RPMI8226 (cell line): ENCODE results near the gene EXOC5.
"Not testable (repeated sequence)": the region's sequence is repeated elsewhere in the genome, so short reads cannot be mapped to it uniquely, and the experiment has no call there.

ENCODE experiments used
- DNase-seq: peaks from one replicate; pipeline ENCODE4 v3.0.0-alpha.2; 2015

The EXOC5 gene

GRCh38 chr14:57246933-57247657 is 21.6 kb downstream of the EXOC5 start:
- no peak for DNase-seq

GRCh38 chr14:57245941-57246340 is 22.8 kb downstream of the EXOC5 start:
- no peak for DNase-seq

- no peak for DNase-seq
Measured at GRCh38 chr14:57244106-57244505, 24.6 kb downstream of the EXOC5 start.

GRCh38 chr14:57243320-57243719 is 25.4 kb downstream of the EXOC5 start:
- DNase-seq, result no peak

DNA sequence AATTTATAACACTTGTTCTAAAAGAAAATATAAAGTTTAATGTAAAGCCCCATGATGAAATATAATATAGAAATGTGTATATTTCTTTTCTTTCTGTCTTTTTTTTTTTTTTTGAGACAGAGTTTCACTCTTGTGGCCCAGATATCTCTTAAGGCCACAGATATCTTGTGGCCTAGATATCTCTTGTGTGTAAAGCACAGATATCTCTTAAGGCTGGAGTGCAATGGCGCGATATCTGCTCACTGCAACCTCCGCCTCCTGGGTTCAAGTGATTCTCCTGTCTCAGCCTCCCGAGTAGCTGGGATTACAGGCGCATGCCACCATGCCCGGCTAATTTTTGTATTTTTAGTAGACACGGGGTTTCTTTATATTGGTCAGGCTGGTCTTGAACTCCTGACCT is 28.6 kb downstream of the EXOC5 start:
- DNase-seq, result not testable (repeated sequence)

DNA sequence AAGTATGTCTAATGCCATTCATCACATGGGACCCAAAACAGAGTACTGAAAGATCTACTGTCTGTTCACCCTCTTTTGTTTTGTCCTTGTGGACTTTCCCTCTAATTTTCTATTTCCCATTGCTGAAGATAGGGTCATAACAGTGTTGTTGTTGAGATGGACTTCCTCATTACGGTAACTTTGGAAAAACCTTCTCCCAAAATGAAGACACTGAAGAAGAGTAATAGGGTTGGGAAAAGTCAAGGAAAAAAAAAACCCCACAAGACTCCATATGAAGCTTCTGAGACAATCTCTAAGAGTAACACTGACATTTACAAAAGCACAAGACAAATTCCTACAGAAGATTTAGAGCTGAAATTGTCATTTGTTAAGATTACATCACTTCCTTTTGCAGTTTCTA is 36.7 kb downstream of the EXOC5 start:
- no peak for DNase-seq

- DNase-seq, result not testable (repeated sequence)
Measured at GRCh38 chr14:57228320-57228719, 40.4 kb downstream of the EXOC5 start.

DNA sequence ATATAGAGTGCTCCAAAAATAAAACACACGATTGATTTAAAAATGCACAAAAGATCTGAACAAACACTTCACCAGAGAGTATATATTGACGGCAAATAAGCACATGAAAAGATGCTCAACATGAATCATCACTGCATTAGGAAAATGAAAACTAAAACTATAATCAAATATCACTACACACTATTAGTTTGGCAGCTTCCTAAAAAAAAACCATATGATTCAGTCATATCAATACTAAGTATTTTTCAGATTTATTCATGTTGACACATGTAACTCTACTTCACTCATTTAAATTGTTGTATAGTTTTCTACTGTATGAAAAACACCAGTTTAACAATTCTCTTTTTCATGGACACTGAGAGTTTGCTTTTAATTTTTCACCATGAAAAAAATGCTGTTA is 41.6 kb downstream of the EXOC5 start:
- no peak for DNase-seq

GRCh38 chr14:57221931-57222330 is 46.8 kb downstream of the EXOC5 start:
- DNase-seq, result no peak

- DNase-seq, result no peak
Measured at GRCh38 chr14:57212919-57213318, 55.8 kb downstream of the EXOC5 start.

- no peak for DNase-seq
Measured at GRCh38 chr14:57209561-57209960, 59.1 kb downstream of the EXOC5 start.

DNA sequence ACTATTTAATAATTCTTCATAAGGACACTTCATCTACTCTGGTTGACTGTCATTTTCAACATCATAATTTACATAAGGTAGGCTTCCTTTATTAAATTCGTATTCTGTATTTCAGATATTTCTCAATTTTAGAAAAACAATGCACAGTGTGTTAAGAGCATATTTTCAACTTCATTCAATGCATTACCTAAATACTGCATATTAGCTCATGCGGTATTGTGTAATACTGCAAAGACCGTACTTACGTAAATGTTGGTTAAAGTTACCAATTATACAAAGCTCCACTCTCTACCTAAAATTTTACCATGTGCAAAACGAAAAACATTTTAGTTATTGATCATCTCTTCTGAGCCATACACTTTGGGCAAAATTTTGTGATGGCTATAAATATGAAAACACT is 62.8 kb downstream of the EXOC5 start:
- DNase-seq, result no peak

DNA sequence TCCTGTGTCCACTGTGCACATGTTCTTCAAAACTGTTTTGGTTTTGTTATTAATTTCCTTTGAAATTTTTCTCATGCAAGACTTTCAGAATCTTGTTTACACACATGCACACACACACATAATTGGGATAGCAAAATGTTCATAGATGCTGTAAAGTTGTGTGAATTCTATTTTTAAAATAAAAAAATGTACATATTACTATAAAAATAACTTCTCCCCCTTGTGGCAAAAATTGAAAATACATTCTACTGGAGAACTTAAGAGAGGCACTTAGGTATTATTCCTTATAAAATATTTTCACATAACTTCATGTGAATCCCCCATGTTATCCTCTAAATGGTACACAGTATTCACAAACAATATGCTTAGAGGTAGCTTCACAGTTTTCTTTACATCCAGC is 66.0 kb downstream of the EXOC5 start:
- DNase-seq, result not testable (repeated sequence)

DNA sequence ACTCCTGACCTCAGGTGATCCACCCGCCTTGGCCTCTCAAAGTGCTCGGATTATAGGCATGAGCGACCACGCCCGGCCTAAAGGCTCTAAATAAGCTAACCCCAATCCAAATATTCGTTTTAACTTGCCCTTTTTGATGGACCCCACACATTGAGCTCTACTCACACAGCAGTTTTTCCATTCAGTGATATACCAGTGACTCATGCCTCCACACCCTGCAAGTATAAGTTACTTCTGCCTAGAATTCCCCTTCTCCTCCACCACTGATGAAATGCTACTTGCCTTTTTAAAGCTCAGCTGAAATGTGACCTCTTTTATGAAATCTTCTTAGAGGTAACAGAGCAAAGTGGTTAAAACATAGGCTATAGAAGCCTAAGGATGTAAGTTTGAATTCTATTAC is 68.8 kb downstream of the EXOC5 start:
- no peak for DNase-seq

GRCh38 chr14:57189070-57189469 is 79.6 kb downstream of the EXOC5 start:
- no peak for DNase-seq

DNA sequence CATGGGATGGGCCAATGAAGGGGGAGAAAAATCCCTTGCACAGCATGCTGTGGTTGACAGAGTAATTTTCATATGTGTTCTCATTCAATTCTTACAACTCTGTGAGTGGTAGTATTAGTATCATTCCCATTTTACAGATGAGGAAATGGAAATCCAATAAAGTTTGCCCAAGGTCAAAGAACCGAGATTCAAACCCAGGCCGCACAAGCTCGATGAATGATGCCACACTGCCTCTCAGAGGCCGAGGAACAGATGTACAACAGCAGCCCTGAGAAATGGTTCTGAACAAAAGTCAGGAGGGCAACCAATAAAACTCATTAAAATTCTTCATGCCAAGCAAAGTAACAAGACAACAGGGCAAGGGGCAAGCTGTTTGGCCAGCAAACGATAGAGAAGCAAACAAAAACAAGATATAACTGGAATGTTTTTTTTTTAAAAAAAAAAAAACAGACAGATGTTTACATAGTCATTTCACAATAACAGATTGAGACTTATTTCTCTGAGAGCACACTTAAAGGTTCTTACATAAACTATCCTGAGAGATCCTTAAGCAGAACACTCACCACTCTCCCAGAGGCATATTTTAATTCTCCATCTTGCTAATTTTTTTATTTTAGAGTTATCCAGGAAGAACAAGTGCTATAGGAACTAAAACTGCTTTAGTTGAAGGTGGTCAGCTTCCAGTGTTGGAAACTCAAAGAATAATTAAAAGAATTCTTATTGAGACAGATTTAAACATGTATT is 85.8 kb downstream of the EXOC5 start:
- DNase-seq, result peak; percentile 19

DNA sequence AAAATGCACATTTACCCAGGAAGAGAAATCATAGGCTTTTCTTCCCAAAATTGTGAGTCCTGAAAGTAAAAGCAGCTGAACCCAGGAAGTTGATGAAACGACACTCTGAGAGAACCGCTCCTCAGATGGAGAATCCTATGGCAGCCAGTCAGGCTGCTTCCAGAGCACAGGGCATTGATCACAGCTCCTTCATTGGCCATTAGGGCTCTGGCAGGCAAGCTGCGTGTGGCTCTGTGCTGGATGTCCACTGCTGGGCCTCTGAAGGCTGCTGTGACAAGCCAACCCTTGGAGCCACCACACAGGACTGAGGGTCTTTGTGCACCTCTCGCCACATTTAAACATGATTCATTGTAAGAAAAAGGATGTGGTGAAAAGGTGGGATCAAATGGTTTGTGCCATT is 89.4 kb downstream of the EXOC5 start:
- DNase-seq, result no peak

- DNase-seq, result no peak
Measured at GRCh38 chr14:57174466-57174865, 94.2 kb downstream of the EXOC5 start.

DNA sequence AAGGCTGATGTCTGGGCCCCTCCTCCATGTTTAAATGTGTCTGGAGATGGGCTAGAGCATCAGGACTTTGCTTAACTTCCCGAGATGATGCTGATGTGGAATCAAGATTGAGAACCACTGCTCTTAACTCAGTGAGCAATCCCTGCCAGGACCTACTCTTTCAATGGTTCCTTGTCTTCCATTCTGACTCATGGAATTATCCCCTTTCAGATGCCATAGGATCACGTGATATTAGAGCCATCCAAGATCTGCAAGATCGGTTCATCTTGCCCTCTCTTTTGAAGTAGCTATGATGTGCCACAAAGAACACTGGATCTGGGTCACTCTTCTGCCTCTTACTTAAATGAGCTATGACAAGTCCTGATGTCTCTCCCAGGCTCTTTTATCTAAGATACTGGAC is 96.8 kb downstream of the EXOC5 start:
- no peak for DNase-seq

- no peak for DNase-seq
Measured at GRCh38 chr14:57171363-57171762, 97.3 kb downstream of the EXOC5 start.

GRCh38 chr14:57169901-57170300 is 98.8 kb downstream of the EXOC5 start:
- DNase-seq, result no peak

DNA sequence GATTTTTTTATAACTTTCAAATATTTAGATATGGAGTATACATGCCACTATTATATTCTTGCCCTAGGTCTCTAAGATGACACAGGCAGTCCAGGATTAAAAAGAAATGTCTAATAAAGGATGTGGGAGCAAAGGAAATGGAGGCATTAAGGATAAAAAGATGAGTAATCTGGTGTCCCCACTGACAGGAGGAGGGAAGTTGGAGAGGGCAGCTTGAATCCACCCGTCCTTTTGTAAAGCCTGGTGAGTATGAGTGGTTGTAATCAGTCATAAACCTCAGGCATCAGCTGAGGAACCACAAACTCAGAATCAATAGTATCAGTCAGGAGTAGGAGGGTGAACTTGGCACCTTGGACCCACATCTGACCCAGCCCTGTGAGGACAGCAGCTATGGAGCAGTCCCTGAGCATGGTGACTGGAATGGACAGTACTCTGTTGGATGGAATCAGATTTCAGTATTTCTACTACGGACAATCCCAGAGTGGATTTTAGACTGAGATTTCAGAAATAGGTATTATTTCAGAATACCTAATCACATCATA is 100.5 kb downstream of the EXOC5 start:
- no peak for DNase-seq

- DNase-seq, result no peak
Measured at GRCh38 chr14:57161583-57162234, 107.0 kb downstream of the EXOC5 start.

GRCh38 chr14:57160333-57160732 is 108.4 kb downstream of the EXOC5 start:
- no peak for DNase-seq
